Parietal lobe (tissue), 2 donors: Measurements from ENCODE around the gene CHRDL2. TPM values are rescaled to one million over a fixed set of nuclear protein-coding genes. Genes with fewer than 3 reads are reported as not detected.

Source experiments
- small RNA-seq: library from RNA; depleted of rRNA; stranded (forward); fragments of <200 nt; gene quantifications from one replicate; pipeline ENCODE3, GENCODE V24; 2014; ENCODE audit warnings: low replicate concordance
- total RNA-seq: library from RNA; depleted of rRNA; stranded (reverse); fragments of >200 nt; gene quantifications from one replicate; pipeline ENCODE4 v1.2.3, GENCODE V29; 2014

Gene CHRDL2
- total RNA-seq, result not detected

GRCh38 chr11:74731301-74732094 is at the start of gene CHRDL2:
TSS of gene CHRDL2 (minus strand) at chr11:74731426. CDS start at chr11:74730888, 538 bp downstream.

GRCh38 chr11:74748211-74749126 is 17.2 kb upstream of the CHRDL2 start, which contains the start of gene RNF169:
TSS of gene RNF169 (plus strand) at chr11:74748849. CDS start at chr11:74748881, 32 bp downstream.

Small RNA genes lying within 50 kb of the gene (small RNA-seq; reads per million reads assigned to genes)
- gene MIR4696 (not detected), gene RANP3 (not detected), gene RN7SKP297 (not detected)

Other genes starting within 250 kb of the CHRDL2 start
- gene LIPT2, start 237.7 kb downstream of the CHRDL2 start, total RNA-seq, result 1.6 TPM
- gene POLD3, start 138.8 kb downstream of the CHRDL2 start, total RNA-seq, result 27.9 TPM
- 49.1 TPM for gene RNF169, start 17.4 kb upstream of the CHRDL2 start, total RNA-seq
- 14.4 TPM for gene XRRA1, start 217.7 kb upstream of the CHRDL2 start, total RNA-seq
- 12.2 TPM for gene SPCS2, start 217.8 kb upstream of the CHRDL2 start, total RNA-seq